Trophoblast cell (in vitro differentiated cells and primary cell): ENCODE results near the gene ACAD8.
"Not testable (repeated sequence)": the region's sequence is repeated elsewhere in the genome, so short reads cannot be mapped to it uniquely, and the experiment has no call there.

Experiments
- DNase-seq, 2 donors: peaks; one replicate each; pipeline ENCODE4 v3.0.0-alpha.2; 2016
- H2AFZ ChIP-seq: 2 replicates; pipeline ENCODE4 v1.6.1; 2013; ENCODE audit warnings: low read length, moderate library complexity, mild to moderate bottlenecking; ENCODE audit not compliant: insufficient read depth, poor library complexity
- H2AK5ac ChIP-seq: 2 replicates; pipeline ENCODE4 v1.6.1; 2013; ENCODE audit warnings: mild to moderate bottlenecking, low read length
- H2BK120ac ChIP-seq: 2 replicates; pipeline ENCODE4 v1.6.1; 2013; ENCODE audit warnings: low read length, mild to moderate bottlenecking, moderate library complexity; ENCODE audit not compliant: insufficient read depth, poor library complexity
- H2BK12ac ChIP-seq: 2 replicates; pipeline ENCODE4 v1.6.1; 2013; ENCODE audit warnings: mild to moderate bottlenecking, low read length, moderate library complexity
- H2BK5ac ChIP-seq: 2 replicates; pipeline ENCODE4 v1.6.1; 2013; ENCODE audit warnings: low read length, low read depth, moderate library complexity, mild to moderate bottlenecking; ENCODE audit not compliant: poor library complexity
- H3K14ac ChIP-seq: 2 replicates; pipeline ENCODE4 v1.6.1; 2013; ENCODE audit warnings: mild to moderate bottlenecking, low read length
- H3K18ac ChIP-seq: 2 replicates; pipeline ENCODE4 v1.6.1; 2013; ENCODE audit warnings: mild to moderate bottlenecking, low read length
- H3K23ac ChIP-seq: 2 replicates; pipeline ENCODE4 v1.6.1; 2013; ENCODE audit warnings: low read length
- H3K27ac ChIP-seq: 2 replicates; pipeline ENCODE4 v1.5.1; 2013; ENCODE audit warnings: low read depth, mild to moderate bottlenecking, inconsistent platforms, low read length, moderate library complexity
- H3K27me3 ChIP-seq: 2 replicates; pipeline ENCODE4 v1.6.1; 2013; ENCODE audit warnings: inconsistent platforms, mild to moderate bottlenecking, low read length, moderate library complexity; ENCODE audit not compliant: insufficient read depth
- H3K36me3 ChIP-seq, 2 experiments: 1 replicate in 1 of 2; 2 replicates in 1 of 2; pipeline ENCODE4 v1.6.1; 2013; ENCODE audit warnings: low read length in 2 of 2, mild to moderate bottlenecking in 2 of 2, moderate library complexity in 1 of 2; ENCODE audit not compliant: insufficient read depth in 2 of 2, control insufficient read depth in 1 of 2
- H3K4ac ChIP-seq: 2 replicates; pipeline ENCODE4 v1.6.1; 2013; ENCODE audit warnings: low read depth, mild to moderate bottlenecking, low read length, moderate library complexity
- H3K4me1 ChIP-seq, 2 experiments: 1 replicate in 1 of 2; 2 replicates in 1 of 2; pipeline ENCODE4 v1.6.1; 2013; ENCODE audit warnings: low read length in 2 of 2, mild to moderate bottlenecking in 2 of 2, moderate library complexity in 1 of 2; ENCODE audit not compliant: insufficient read depth in 2 of 2, control insufficient read depth in 1 of 2
- H3K4me2 ChIP-seq: 2 replicates; pipeline ENCODE4 v1.6.1; 2013; ENCODE audit warnings: inconsistent platforms, mild to moderate bottlenecking, low read length, moderate library complexity
- H3K4me3 ChIP-seq: 2 replicates; pipeline ENCODE4 v1.5.1; 2013; ENCODE audit warnings: mild to moderate bottlenecking, low read depth, low read length, inconsistent platforms
- H3K79me1 ChIP-seq: one replicate; pipeline ENCODE4 v1.6.1; 2013; ENCODE audit warnings: low read length
- H3K79me2 ChIP-seq: 2 replicates; pipeline ENCODE4 v1.6.1; 2013; ENCODE audit warnings: low read length, mild to moderate bottlenecking; ENCODE audit not compliant: control insufficient read depth, insufficient read depth, poor library complexity
- H3K9ac ChIP-seq: 2 replicates; pipeline ENCODE4 v1.6.1; 2013; ENCODE audit warnings: mild to moderate bottlenecking, low read length
- H3K9me3 ChIP-seq: 2 replicates; pipeline ENCODE4 v1.6.1; 2013; ENCODE audit warnings: low read depth, mild to moderate bottlenecking, control low read depth, inconsistent platforms, low read length; ENCODE audit not compliant: insufficient read depth
- H4K12ac ChIP-seq: 2 replicates; pipeline ENCODE4 v1.6.1; 2013; ENCODE audit warnings: low read depth, mild to moderate bottlenecking, low read length, moderate library complexity
- H4K8ac ChIP-seq: 2 replicates; pipeline ENCODE4 v1.6.1; 2013; ENCODE audit warnings: low read depth, mild to moderate bottlenecking, low read length, moderate library complexity
- H4K91ac ChIP-seq: one replicate; pipeline ENCODE4 v1.6.1; 2013; ENCODE audit warnings: low read depth, mild to moderate bottlenecking, low read length, moderate library complexity
- WGBS: extraction: QIAGEN DNeasy Blood & Tissue Kit; methylation state at CpG from one replicate; pipeline ENCODE4 v1.1.7; 2013; ENCODE audit warnings: missing lambda C conversion rate; ENCODE audit not compliant: insufficient read length, insufficient coverage; ENCODE audit errors: extremely low coverage; 5-methylcytosine and 5-hydroxymethylcytosine counted together

The ACAD8 gene

GRCh38 chr11:134282121-134283045 lies 29.0 kb downstream of the ACAD8 start:
- DNase-seq = no peak
- H2BK120ac ChIP-seq = no peak overlapping the region
- H3K4me3 ChIP-seq = no peak overlapping the region
- no peak overlapping the region for H2BK12ac ChIP-seq
- H3K79me2 ChIP-seq = no peaks in the 10 kb centered on the region
- no peak overlapping the region for H2BK5ac ChIP-seq
- H3K27me3 ChIP-seq = peaks cover 10% of the 10 kb centered on the region
- no peak overlapping the region for H2AFZ ChIP-seq
- H3K36me3 ChIP-seq = no peaks in the 10 kb centered on the region
- H3K14ac ChIP-seq = no peak overlapping the region
- no peak overlapping the region for H4K8ac ChIP-seq
- no peak overlapping the region for H3K4ac ChIP-seq
- H3K4me2 ChIP-seq = no peak overlapping the region
- no peak overlapping the region for H3K23ac ChIP-seq
- H3K18ac ChIP-seq = no peak overlapping the region
- no peaks in the 10 kb centered on the region for H3K79me1 ChIP-seq
- no CpG with 5 or more reads among the region's 22 CpGs for WGBS
- no peak overlapping the region for H4K91ac ChIP-seq
- no peak overlapping the region for H3K9ac ChIP-seq
- H3K9me3 ChIP-seq = peaks cover 4% of the 10 kb centered on the region
- no peaks in the 10 kb centered on the region for H3K4me1 ChIP-seq
- no peak overlapping the region for H2AK5ac ChIP-seq
- H4K12ac ChIP-seq = no peak overlapping the region
- no peak overlapping the region for H3K27ac ChIP-seq

- no peak overlapping the region for H4K8ac ChIP-seq
- no peaks in the 10 kb centered on the region for H3K27me3 ChIP-seq
- H2AK5ac ChIP-seq = no peak overlapping the region
- no peak overlapping the region for H3K9ac ChIP-seq
- H3K36me3 ChIP-seq = no peaks in the 10 kb centered on the region
- H2AFZ ChIP-seq = no peak overlapping the region
- WGBS = no CpG with 5 or more reads among the region's 16 CpGs
- no peaks in the 10 kb centered on the region for H3K79me2 ChIP-seq
- H2BK5ac ChIP-seq = no peak overlapping the region
- no peaks in the 10 kb centered on the region for H3K9me3 ChIP-seq
- no peaks in the 10 kb centered on the region for H3K79me1 ChIP-seq
- H3K18ac ChIP-seq = no peak overlapping the region
- H3K23ac ChIP-seq = no peak overlapping the region
- H3K4ac ChIP-seq = no peak overlapping the region
- no peak overlapping the region for H3K14ac ChIP-seq
- no peak overlapping the region for H3K27ac ChIP-seq
- DNase-seq = no peak
- no peak overlapping the region for H3K4me2 ChIP-seq
- H2BK120ac ChIP-seq = no peak overlapping the region
- no peak overlapping the region for H3K4me3 ChIP-seq
- H3K4me1 ChIP-seq = no peaks in the 10 kb centered on the region
- H2BK12ac ChIP-seq = no peak overlapping the region
- no peak overlapping the region for H4K91ac ChIP-seq
- no peak overlapping the region for H4K12ac ChIP-seq
These were observed 30.3 kb downstream of the ACAD8 start for GRCh38 chr11:134283461-134284230.

- H3K4me3 ChIP-seq, H3K4me1 ChIP-seq, H3K9ac ChIP-seq, H3K27me3 ChIP-seq, H3K9me3 ChIP-seq, DNase-seq, H2AK5ac ChIP-seq, H2BK120ac ChIP-seq, H3K4me2 ChIP-seq, H2AFZ ChIP-seq, H3K14ac ChIP-seq, H3K27ac ChIP-seq, H3K36me3 ChIP-seq, H4K91ac ChIP-seq, H3K23ac ChIP-seq, H2BK12ac ChIP-seq, H4K12ac ChIP-seq, H2BK5ac ChIP-seq, H3K79me2 ChIP-seq, H3K79me1 ChIP-seq, H3K4ac ChIP-seq, H4K8ac ChIP-seq, H3K18ac ChIP-seq: not testable (repeated sequence)
- WGBS = no CpG with 5 or more reads among the region's 5 CpGs
These were observed 31.0 kb downstream of the ACAD8 start for GRCh38 chr11:134284349-134284748.

- Histone ChIP-seq H4K12ac (no peak overlapping the region), H3K14ac (no peak overlapping the region), H3K23ac (no peak overlapping the region), H3K27me3 (no peaks in the 10 kb centered on the region), H3K27ac (no peak overlapping the region), H3K36me3 (no peaks in the 10 kb centered on the region), H3K4me3 (no peak overlapping the region), H2BK5ac (no peak overlapping the region), H4K91ac (no peak overlapping the region), H3K79me1 (no peaks in the 10 kb centered on the region), H3K18ac (no peak overlapping the region), H2AK5ac (no peak overlapping the region), H2BK12ac (no peak overlapping the region), H4K8ac (no peak overlapping the region), H3K79me2 (no peaks in the 10 kb centered on the region), H3K9me3 (peaks cover 3% of the 10 kb centered on the region), H3K4me1 (no peaks in the 10 kb centered on the region), H3K4ac (no peak overlapping the region), H3K9ac (no peak overlapping the region), H2BK120ac (no peak overlapping the region), H3K4me2 (no peak overlapping the region), H2AFZ (no peak overlapping the region)
- DNase-seq = no peak
- WGBS = no CpG with 5 or more reads among the region's 12 CpGs
These were observed 34.2 kb downstream of the ACAD8 start for GRCh38 chr11:134287561-134287960.
